ENCODE measurements around the gene SOX18.

Gene SOX18

GRCh38 chr20:64036346-64037198 is 12.9 kb downstream of the SOX18 start:
- no peak for DNase-seq

- no peak for DNase-seq
These were observed 13.5 kb downstream of the SOX18 start, which contains the start of gene C20orf204 for GRCh38 chr20:64035933-64036345. C20orf204 (plus strand) TSS chr20:64036182; CDS start chr20:64036324, 142 bp downstream.

GRCh38 chr20:64035066-64035932 is 14.1 kb downstream of the SOX18 start:
- DNase-seq = no peak

GRCh38 chr20:64033981-64034493 is 15.4 kb downstream of the SOX18 start:
- DNase-seq = no peak

- DNase-seq = no peak
These were observed 16.5 kb downstream of the SOX18 start for GRCh38 chr20:64032706-64033624.

- no peak for DNase-seq
These were observed 17.6 kb downstream of the SOX18 start for GRCh38 chr20:64031822-64032314.

- DNase-seq = no peak
These were observed 18.9 kb downstream of the SOX18 start for GRCh38 chr20:64030371-64031134.

GRCh38 chr20:64029293-64030117 is 19.9 kb downstream of the SOX18 start:
- DNase-seq = no peak

- DNase-seq = no peak
These were observed 21.3 kb downstream of the SOX18 start for GRCh38 chr20:64027981-64028685.

GRCh38 chr20:64025826-64026412 is 23.5 kb downstream of the SOX18 start:
- no peak for DNase-seq

- DNase-seq = no peak
These were observed 24.2 kb downstream of the SOX18 start for GRCh38 chr20:64025101-64025825.

- DNase-seq = no peak
These were observed 25.1 kb downstream of the SOX18 start for GRCh38 chr20:64024141-64024990.

- no peak for DNase-seq
These were observed 25.9 kb downstream of the SOX18 start for GRCh38 chr20:64023361-64024140.

- DNase-seq = no peak
These were observed 26.6 kb downstream of the SOX18 start for GRCh38 chr20:64022671-64023360.

GRCh38 chr20:64021124-64021975 is 28.1 kb downstream of the SOX18 start:
- DNase-seq = no peak

Data from NCI-H748 treated with DMSO at 0.1 percent for 48 hours (cell line).